H4 (cell line): Measurements from ENCODE around the gene CEBPG. TPM values are rescaled to one million over a fixed set of nuclear protein-coding genes. Genes with fewer than 3 reads are reported as not detected.

Source experiments
- DNase-seq: peaks from one replicate; pipeline ENCODE4 v3.0.0-alpha.2; 2015; ENCODE audit warnings: low spot score
- total RNA-seq: library from RNA; depleted of rRNA; stranded (reverse); fragments of >200 nt; shearing (Covaris generic); gene quantifications from 2 replicates; pipeline ENCODE4 v1.2.3, GENCODE V29; 2014; rRNA removed

Gene CEBPG
- total RNA-seq: 36.4 and 38.3 TPM in 2 replicates

GRCh38 chr19:33373453-33374235, at the start of gene CEBPG:
Gene CEBPG (plus strand): TSS chr19:33373709. CDS start chr19:33379240, 5,531 bp downstream.
- DNase-seq: peak; percentile 83

- no peak for DNase-seq
These were observed 48.9 kb upstream of the CEBPG start for GRCh38 chr19:33324628-33325027.

GRCh38 chr19:33325920-33326319, 47.6 kb upstream of the CEBPG start:
- DNase-seq: no peak

- DNase-seq: no peak
These were observed 44.4 kb upstream of the CEBPG start for GRCh38 chr19:33329060-33329459.

- DNase-seq: no peak
These were observed 43.8 kb upstream of the CEBPG start for GRCh38 chr19:33329736-33330135.

- DNase-seq: no peak
These were observed 41.3 kb upstream of the CEBPG start for GRCh38 chr19:33332248-33332647.

- no peak for DNase-seq
These were observed 40.4 kb upstream of the CEBPG start for GRCh38 chr19:33333151-33333550.

GRCh38 chr19:33333642-33334041, 39.9 kb upstream of the CEBPG start:
- DNase-seq: no peak

- no peak for DNase-seq
These were observed 39.2 kb upstream of the CEBPG start for GRCh38 chr19:33334271-33334670.

GRCh38 chr19:33335446-33335845, 38.1 kb upstream of the CEBPG start:
- no peak for DNase-seq

- no peak for DNase-seq
These were observed 34.2 kb upstream of the CEBPG start for GRCh38 chr19:33339016-33339984.

GRCh38 chr19:33340991-33341390, 32.5 kb upstream of the CEBPG start:
- DNase-seq: no peak

GRCh38 chr19:33343301-33343700, 30.2 kb upstream of the CEBPG start:
- no peak for DNase-seq

- DNase-seq: no peak
These were observed 29.5 kb upstream of the CEBPG start for GRCh38 chr19:33343859-33344572.

- DNase-seq: no peak
These were observed 29.0 kb upstream of the CEBPG start for GRCh38 chr19:33344573-33344925.

GRCh38 chr19:33345163-33345562, 28.3 kb upstream of the CEBPG start:
- DNase-seq: no peak

- DNase-seq: no peak
These were observed 26.8 kb upstream of the CEBPG start for GRCh38 chr19:33346665-33347064.

- no peak for DNase-seq
These were observed 26.2 kb upstream of the CEBPG start for GRCh38 chr19:33347300-33347699.

- no peak for DNase-seq
These were observed 25.1 kb upstream of the CEBPG start for GRCh38 chr19:33348301-33349010.

- no peak for DNase-seq
These were observed 23.9 kb upstream of the CEBPG start for GRCh38 chr19:33349319-33350289.
